AG09319 (cell line): ENCODE results near the gene ABHD5.
"Not testable (repeated sequence)": the region's sequence is repeated elsewhere in the genome, so short reads cannot be mapped to it uniquely, and the experiment has no call there.

Experiments used
- DNase-seq: peaks from one replicate; pipeline ENCODE4 v3.0.0-alpha.2; 2010; ENCODE audit warnings: low read depth; ENCODE audit errors: extremely low read depth
- TF ChIP-seq, protein P1 (sequence below): IDR thresholded peaks from 2 replicates; pipeline ENCODE4 v1.5.1; 2011; ENCODE audit warnings: low read depth, mild to moderate bottlenecking, inconsistent platforms, low read length, moderate library complexity

Gene ABHD5

DNA sequence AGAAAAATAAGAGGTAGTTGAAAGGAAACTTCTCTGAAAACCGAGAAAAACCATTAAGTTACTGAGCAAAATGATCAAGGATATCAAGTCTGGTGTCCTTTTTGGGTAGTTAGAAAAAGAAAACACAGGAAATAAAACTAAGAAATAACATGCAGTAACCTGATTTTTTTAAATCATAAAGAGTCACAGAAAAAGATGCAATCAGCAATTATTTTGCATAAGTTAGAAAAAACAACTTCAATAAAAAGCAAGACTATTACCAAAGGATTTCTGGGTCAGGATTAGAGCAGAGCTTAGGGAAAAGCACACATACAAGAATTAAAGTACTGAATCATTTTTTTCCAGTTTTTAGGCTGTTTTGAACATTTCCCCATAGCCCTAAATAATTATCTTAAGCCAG is 40.4 kb upstream of the ABHD5 start:
- TF ChIP-seq, protein P1, sequence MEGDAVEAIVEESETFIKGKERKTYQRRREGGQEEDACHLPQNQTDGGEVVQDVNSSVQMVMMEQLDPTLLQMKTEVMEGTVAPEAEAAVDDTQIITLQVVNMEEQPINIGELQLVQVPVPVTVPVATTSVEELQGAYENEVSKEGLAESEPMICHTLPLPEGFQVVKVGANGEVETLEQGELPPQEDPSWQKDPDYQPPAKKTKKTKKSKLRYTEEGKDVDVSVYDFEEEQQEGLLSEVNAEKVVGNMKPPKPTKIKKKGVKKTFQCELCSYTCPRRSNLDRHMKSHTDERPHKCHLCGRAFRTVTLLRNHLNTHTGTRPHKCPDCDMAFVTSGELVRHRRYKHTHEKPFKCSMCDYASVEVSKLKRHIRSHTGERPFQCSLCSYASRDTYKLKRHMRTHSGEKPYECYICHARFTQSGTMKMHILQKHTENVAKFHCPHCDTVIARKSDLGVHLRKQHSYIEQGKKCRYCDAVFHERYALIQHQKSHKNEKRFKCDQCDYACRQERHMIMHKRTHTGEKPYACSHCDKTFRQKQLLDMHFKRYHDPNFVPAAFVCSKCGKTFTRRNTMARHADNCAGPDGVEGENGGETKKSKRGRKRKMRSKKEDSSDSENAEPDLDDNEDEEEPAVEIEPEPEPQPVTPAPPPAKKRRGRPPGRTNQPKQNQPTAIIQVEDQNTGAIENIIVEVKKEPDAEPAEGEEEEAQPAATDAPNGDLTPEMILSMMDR, result no peak
- no peak for DNase-seq

DNA sequence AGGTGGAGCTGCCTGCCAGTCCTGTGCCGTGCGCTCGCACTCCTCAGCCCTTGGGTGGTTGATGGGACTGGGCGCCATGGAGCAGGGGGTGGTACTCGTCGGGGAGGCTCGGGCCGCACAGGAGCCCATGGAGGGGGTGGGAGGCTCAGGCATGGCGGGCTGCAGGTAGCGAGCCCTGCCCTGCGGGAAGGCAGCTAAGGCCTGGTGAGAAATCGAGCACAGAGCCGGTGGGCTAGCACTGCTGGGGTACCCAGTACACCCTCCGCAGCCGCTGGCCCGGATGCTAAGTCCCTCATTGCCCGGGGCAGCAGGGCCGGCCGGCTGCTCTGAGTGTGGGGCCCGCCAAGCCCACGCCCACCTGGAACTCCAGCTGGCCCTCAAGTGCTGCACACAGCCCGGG is 34.3 kb upstream of the ABHD5 start:
- not testable (repeated sequence) for DNase-seq

DNA sequence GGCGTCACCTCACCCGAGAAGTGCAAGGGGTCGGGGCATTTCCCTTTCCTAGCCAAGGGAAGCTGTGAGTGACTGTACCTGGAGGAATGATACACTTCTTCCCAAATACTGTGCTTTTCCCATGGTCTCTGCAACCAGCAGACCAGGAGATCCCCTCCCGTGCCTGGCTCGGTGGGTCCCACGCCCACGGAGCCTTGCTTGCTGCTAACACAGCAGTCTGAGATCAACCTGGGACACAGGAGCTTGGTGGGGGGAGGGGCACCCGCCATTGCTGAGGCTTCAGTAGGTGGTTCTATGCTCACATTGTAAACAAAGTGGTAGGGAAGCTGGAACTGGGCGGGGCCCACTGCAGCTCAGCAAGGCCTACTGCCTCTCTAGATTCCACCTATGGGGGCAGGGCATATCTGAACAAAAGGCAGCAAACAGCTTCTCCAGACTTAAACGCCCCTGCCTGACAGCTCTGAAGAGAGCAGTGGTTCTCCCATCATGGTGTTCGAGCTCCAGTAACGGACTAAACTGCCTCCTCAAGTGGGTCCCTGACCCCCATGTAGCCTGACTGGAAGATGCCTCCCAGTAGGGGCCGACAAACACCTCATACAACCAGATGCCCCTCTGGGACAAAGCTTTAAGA is 31.4 kb upstream of the ABHD5 start:
- TF ChIP-seq, protein P1, result no peak
- no peak for DNase-seq

DNA sequence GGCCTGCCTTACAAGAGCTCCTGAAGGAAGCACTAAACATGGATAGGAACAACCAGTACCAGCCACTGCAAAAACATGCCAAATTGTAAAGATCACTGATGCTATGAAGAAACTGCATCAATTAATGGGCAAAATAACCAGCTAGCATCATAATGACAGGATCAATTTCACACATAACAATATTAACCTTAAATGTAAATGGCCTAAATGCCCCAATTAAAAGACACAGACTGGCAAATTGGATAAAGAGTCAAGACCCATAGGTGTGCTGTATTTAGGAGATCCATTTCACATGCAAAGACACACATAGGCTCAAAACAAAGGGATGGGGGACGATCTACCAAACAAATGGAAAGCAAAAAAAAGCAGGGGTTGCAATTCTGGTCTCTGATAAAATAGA is 29.4 kb upstream of the ABHD5 start:
- not testable (repeated sequence) for DNase-seq

DNA sequence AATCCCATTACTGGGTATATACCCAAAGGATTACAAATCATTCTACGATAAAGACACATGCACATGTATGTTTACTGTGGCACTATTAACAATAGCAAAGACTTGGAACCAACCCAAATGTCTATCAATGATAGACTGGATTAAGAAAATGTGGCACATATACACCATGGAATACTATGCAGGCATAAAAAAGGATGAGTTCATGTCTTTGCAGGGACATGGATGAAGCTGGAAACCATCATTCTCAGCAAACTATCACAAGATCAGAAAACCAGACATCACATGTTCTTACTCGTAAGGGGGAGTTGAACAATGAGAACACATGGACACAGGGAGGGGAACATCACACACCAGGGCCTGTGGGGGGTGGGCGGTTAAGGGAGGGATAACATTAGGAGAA is 25.7 kb upstream of the ABHD5 start:
- not testable (repeated sequence) for DNase-seq

DNA sequence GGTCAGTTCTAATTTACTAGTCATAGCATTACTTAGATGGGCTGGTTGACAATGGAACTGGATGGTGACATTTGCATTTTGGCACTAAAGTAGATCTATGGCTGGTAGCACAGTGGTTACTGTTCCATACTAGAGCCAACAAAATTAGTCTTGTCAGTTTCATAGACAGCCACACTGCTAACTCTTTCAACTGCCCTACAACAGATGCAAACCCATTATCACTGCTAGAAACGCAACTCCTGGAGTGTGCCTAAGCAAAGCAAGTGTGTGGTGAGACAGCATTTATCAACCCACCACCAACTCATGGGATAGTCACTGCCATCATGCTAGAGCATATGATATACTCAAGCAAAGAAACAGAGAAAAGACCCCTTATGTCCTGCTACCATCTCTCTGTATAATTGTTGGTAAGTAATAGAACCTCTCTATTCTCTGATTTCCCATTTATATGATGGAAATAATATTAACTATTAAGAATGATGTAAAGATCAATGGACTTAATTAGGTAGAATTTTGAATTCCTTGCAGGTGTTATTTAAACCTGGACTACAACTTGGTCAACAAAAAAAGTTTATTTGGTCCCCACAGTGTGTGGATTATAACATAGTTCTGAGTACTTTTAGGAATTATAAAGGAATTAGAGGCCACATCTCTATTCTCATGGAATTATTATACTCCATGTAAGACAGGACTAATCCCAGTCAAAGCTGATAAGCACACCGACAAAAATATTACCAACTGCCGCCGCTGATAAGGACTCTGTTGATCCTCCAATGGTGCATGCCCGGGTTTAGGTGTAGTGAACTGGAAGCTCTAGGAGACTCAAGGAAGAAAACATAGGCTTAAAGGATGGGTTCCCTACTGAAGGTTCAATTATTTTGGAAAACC is 19.9 kb upstream of the ABHD5 start:
- TF ChIP-seq, protein P1, result no peak
- DNase-seq, result no peak

DNA sequence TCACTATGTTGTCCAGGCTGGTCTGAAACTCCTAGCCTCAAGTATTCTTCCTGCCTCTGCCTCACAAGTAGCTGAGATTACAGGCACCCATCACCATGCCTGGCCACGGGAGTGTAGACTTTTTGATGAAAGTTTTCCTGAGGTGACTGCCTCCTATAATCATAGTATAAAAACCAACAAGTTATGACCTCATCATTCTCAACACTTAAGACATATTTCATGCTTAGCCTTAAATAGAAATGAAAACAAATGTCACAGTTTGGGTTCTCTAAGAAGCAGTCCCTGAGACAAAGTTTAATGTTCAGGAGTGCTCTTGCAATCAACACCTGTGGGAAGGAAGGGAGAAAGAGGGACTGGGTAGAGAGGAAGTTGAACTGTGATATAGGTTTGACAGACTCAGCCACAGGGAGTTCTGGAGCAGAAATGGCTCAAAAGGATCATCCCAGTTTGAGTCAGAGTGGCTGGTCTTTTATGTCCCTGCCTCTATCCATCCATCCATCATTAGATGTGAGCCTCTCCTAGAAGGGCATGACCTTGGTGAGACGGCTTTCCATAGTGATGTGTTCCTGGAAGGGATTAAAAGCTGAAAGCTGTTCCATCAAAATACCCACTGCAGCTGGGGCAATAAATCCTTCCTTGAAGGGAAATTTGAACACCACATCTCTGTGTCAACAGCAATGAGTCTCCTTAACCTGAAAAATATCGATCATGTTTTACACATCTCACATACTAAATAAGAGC is 16.2 kb upstream of the ABHD5 start:
- TF ChIP-seq, protein P1, result no peak
- no peak for DNase-seq

DNA sequence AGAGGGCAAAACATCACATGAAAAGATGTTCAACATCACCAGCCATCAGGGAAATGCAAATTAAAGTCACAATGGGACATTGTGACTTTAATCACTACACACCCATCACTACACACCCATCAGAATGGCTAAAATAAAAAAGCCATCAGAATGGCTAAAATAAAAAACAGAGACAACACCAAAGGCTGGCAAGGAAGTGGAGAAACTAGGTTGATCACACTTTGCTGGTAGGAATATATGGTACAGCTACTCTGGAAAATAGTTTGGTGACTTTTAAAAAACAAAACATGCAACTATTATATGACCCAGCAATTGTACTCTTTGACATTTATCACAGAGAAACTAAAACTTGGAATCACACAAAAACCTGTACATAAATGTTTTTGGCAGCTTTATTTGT is 15.1 kb upstream of the ABHD5 start:
- DNase-seq, result no peak
- TF ChIP-seq, protein P1, result no peak

DNA sequence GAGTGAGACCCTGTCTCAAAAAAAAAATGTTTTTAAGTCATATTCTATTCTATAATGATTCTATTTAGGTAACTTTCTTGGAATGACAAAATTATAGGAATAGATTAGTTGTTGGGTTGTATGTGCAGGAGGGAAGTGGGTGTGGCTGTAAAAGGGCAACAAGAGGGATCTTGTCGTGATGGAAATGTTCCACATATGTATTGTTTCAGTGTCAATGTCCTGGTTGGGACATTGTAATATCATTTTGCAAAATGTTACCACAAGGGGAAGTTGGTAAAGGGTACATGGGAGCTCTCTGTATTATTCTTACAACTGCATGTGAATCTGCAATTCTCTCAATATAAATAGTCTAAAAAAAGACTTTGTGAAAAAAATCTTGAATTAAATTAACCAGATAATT is 14.3 kb upstream of the ABHD5 start:
- TF ChIP-seq, protein P1, result no peak
- DNase-seq, result no peak

DNA sequence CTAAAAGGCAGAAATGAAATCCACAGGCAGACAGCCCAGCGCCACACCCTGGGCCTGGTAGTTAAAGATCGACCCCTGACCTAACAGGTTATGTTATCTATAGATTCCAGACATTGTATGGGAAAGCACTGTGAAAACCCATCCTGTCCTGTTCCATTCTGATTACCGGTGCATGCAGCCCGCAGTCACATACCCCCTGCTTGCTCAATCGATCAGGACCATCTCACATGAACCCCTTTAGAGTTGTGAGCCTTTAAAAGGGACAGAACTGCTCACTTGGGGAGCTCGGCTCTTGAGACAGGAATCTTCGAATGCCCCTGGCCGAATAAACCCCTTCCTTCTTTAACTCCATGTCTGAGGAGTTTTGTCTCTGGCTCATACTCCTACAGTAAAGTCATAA is 12.4 kb upstream of the ABHD5 start:
- DNase-seq, result not testable (repeated sequence)

DNA sequence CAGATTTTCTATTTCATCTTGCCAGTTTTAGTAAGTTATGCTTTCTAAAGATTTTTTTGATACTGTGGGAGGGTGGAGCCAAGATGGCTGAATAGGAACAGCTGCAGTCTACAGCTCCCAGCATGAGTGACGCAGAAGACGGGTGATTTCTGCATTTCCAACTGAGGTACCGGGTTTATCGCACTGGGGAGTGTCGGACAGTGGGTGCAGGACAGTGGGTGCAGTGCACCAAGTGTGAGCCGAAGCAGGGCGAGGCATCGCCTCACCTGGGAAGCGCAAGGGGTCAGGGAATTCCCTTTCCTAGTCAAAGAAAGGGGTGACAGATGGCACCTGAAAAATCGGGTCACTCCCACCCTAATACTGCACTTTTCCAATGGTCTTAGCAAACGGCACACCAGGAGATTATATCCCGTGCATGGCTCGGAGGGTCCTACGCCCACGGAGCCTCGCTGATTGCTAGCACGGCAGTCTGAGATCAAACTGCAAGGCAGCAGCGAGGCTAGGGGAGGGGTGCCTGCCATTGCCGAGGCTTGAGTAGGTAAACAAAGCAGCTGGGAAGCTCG is 11.8 kb upstream of the ABHD5 start:
- DNase-seq, result not testable (repeated sequence)

DNA sequence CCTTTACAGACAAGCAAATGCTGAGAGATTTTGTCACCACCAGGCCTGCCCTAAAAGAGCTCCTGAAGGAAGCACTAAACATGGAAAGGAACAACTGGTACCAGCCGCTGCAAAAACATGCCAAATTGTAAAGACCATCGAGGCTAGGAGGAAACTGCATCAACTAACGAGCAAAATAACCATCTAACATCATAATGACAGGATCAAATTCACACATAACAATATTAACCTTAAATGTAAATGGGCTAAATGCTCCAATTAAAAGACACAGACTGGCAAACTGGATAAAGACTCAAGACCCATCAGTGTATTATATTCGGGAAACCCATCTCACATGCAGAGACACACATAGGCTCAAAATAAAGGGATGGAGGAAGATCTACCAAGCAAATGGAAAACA is 9.9 kb upstream of the ABHD5 start:
- DNase-seq, result not testable (repeated sequence)
